ENCODE data around the gene TESK2. TPM values are rescaled to one million over a fixed set of nuclear protein-coding genes. Genes with fewer than 3 reads are reported as not detected.

The TESK2 gene
- polyA plus RNA-seq, 1 donor (not counting 4 experiments of a cell fraction or from before 2014, with no cell fraction given) = 2.0 TPM

- no peak for TF ChIP-seq EZH2 (IDR thresholded peaks at IDR 0.05; ENCODE audit: low read length)
- TF ChIP-seq CTCF (optimal IDR thresholded peaks at IDR 0.05 in 1 of 3, IDR thresholded peaks at IDR 0.05 in 1 of 3, conservative IDR thresholded peaks at IDR 0.05 in 1 of 3; ENCODE audit: extremely low read depth in 1 of 3, insufficient read depth in 2 of 3, low read length in 3 of 3) = no peak
- dilution Hi-C loops (cut with MboI; ENCODE audit: extremely low pct_ligation_motif_present, low sequenced_read_pairs) = no loop called here
- Histone ChIP-seq H2AFZ (ENCODE audit: control insufficient read depth, low read length) (no peak overlapping the region), H3K9ac (ENCODE audit: control insufficient read depth, extremely low read depth, insufficient read depth, low read length) (no peak overlapping the region), H3K27ac (ENCODE audit: control insufficient read depth, insufficient read depth, low read length) (no peak overlapping the region), H3K9me3 (ENCODE audit: control insufficient read depth, low read depth, low read length) (no peaks in the 10 kb centered on the region), H3K9me1 (ENCODE audit: control insufficient read depth, extremely low read depth, insufficient read depth, low read length) (no peaks in the 10 kb centered on the region), H3K36me3 (ENCODE audit: control insufficient read depth in 2 of 2, extremely low read depth in 1 of 2, insufficient read depth in 2 of 2, low read length in 2 of 2) (peaks cover 0 to 6% of the 10 kb centered on the region in 2 experiments), H4K20me1 (ENCODE audit: control insufficient read depth, extremely low read depth, insufficient read depth, low read length) (no peaks in the 10 kb centered on the region), H3K4me1 (ENCODE audit: control insufficient read depth, extremely low read depth, insufficient read depth, low read length) (peaks cover 7% of the 10 kb centered on the region), H3K27me3 (ENCODE audit: control insufficient read depth, extremely low read depth, insufficient read depth, low read length) (no peaks in the 10 kb centered on the region), H3K4me3 (ENCODE audit: control insufficient read depth in 2 of 3, extremely low read depth in 1 of 3, insufficient read depth in 2 of 3, low read depth in 1 of 3, low read length in 3 of 3) (no peak overlapping the region), H3K79me2 (ENCODE audit: control insufficient read depth, insufficient read depth, low read length) (peaks cover 7% of the 10 kb centered on the region), H3K4me2 (ENCODE audit: control insufficient read depth, extremely low read depth, insufficient read depth, low read depth, low read length) (no peak overlapping the region)
- FAIRE-seq (no peak), DNase-seq (ENCODE audit: low read depth, low spot score) (no peak)
These were observed 155.1 kb downstream of the TESK2 start for GRCh38 chr1:45335855-45336324.

- FAIRE-seq = no peak
- H3K9me1 ChIP-seq (ENCODE audit: control insufficient read depth, extremely low read depth, insufficient read depth, low read length) = no peaks in the 10 kb centered on the region
- H4K20me1 ChIP-seq (ENCODE audit: control insufficient read depth, extremely low read depth, insufficient read depth, low read length) = no peaks in the 10 kb centered on the region
- no peaks in the 10 kb centered on the region for H3K9me3 ChIP-seq (ENCODE audit: control insufficient read depth, low read depth, low read length)
- dilution Hi-C loops (cut with MboI; ENCODE audit: extremely low pct_ligation_motif_present, low sequenced_read_pairs) = no loop called here
- no peak overlapping the region for H3K4me2 ChIP-seq (ENCODE audit: control insufficient read depth, extremely low read depth, insufficient read depth, low read depth, low read length)
- no peak overlapping the region for H3K27ac ChIP-seq (ENCODE audit: control insufficient read depth, insufficient read depth, low read length)
- no peak overlapping the region for H3K4me3 ChIP-seq (ENCODE audit: control insufficient read depth in 2 of 3, extremely low read depth in 1 of 3, insufficient read depth in 2 of 3, low read depth in 1 of 3, low read length in 3 of 3)
- no peak overlapping the region for H3K9ac ChIP-seq (ENCODE audit: control insufficient read depth, extremely low read depth, insufficient read depth, low read length)
- TF ChIP-seq EZH2 (IDR thresholded peaks at IDR 0.05; ENCODE audit: low read length) (no peak), CTCF (optimal IDR thresholded peaks at IDR 0.05 in 1 of 3, IDR thresholded peaks at IDR 0.05 in 1 of 3, conservative IDR thresholded peaks at IDR 0.05 in 1 of 3; ENCODE audit: extremely low read depth in 1 of 3, insufficient read depth in 2 of 3, low read length in 3 of 3) (no peak)
- H3K79me2 ChIP-seq (ENCODE audit: control insufficient read depth, insufficient read depth, low read length) = peaks cover 2% of the 10 kb centered on the region
- DNase-seq (ENCODE audit: low read depth, low spot score) = no peak
- no peaks in the 10 kb centered on the region for H3K27me3 ChIP-seq (ENCODE audit: control insufficient read depth, extremely low read depth, insufficient read depth, low read length)
- peaks cover 3% of the 10 kb centered on the region for H3K4me1 ChIP-seq (ENCODE audit: control insufficient read depth, extremely low read depth, insufficient read depth, low read length)
- no peak overlapping the region for H2AFZ ChIP-seq (ENCODE audit: control insufficient read depth, low read length)
- peaks cover under 1 to 6% of the 10 kb centered on the region in 2 experiments for H3K36me3 ChIP-seq (ENCODE audit: control insufficient read depth in 2 of 2, extremely low read depth in 1 of 2, insufficient read depth in 2 of 2, low read length in 2 of 2)
These were observed 156.4 kb downstream of the TESK2 start for GRCh38 chr1:45334308-45335245.

Measured in keratinocyte (primary cell).